Mesendoderm (in vitro differentiated cells): ENCODE data around the gene OR1I1.

Experiments
- DNase-seq: peaks from one replicate; pipeline ENCODE4 v3.0.0; 2013
- H2AK5ac ChIP-seq: 2 replicates; pipeline ENCODE4 v1.6.1; 2013; ENCODE audit warnings: low read length, inconsistent platforms
- H2BK120ac ChIP-seq: 2 replicates; pipeline ENCODE4 v1.6.1; 2013; ENCODE audit warnings: low read depth, mild to moderate bottlenecking, low read length, moderate library complexity, mixed read lengths
- H2BK15ac ChIP-seq: replicated peaks from 2 replicates; pipeline ENCODE4 v1.6.1; 2013; ENCODE audit warnings: low read depth, mild to moderate bottlenecking, moderate library complexity
- H2BK5ac ChIP-seq: 2 replicates; pipeline ENCODE4 v1.6.1; 2013; ENCODE audit warnings: low read length, inconsistent platforms
- H3K18ac ChIP-seq: 2 replicates; pipeline ENCODE4 v1.6.1; 2013; ENCODE audit warnings: mild to moderate bottlenecking, low read length, mixed read lengths
- H3K23ac ChIP-seq: one replicate; pipeline ENCODE4 v1.6.1; 2013; ENCODE audit warnings: low read length
- H3K27ac ChIP-seq: 2 replicates; pipeline ENCODE4 v1.5.1; 2013; ENCODE audit warnings: low read depth, mild to moderate bottlenecking, inconsistent platforms, low read length, moderate library complexity
- H3K27me3 ChIP-seq: 2 replicates; pipeline ENCODE4 v1.6.1; 2013; ENCODE audit warnings: low read length, control low read depth, mild to moderate bottlenecking, inconsistent platforms; ENCODE audit not compliant: insufficient read depth, poor library complexity
- H3K36me3 ChIP-seq: 2 replicates; pipeline ENCODE4 v1.6.1; 2013; ENCODE audit warnings: low read length, inconsistent platforms; ENCODE audit not compliant: control insufficient read depth, insufficient read depth
- H3K4ac ChIP-seq: one replicate; pipeline ENCODE4 v1.6.1; 2013; ENCODE audit warnings: low read depth, mild to moderate bottlenecking, low read length, moderate library complexity
- H3K4me1 ChIP-seq: 2 replicates; pipeline ENCODE4 v1.6.1; 2013; ENCODE audit warnings: low read depth, low read length, inconsistent platforms; ENCODE audit not compliant: control insufficient read depth
- H3K4me2 ChIP-seq: 2 replicates; pipeline ENCODE4 v1.6.1; 2013; ENCODE audit warnings: low read length
- H3K4me3 ChIP-seq: 2 replicates; pipeline ENCODE4 v1.5.1; 2013; ENCODE audit warnings: mild to moderate bottlenecking, low read length
- H3K56ac ChIP-seq: one replicate; pipeline ENCODE4 v1.6.1; 2013; ENCODE audit warnings: low read length
- H3K79me1 ChIP-seq: 2 replicates; pipeline ENCODE4 v1.6.1; 2013; ENCODE audit warnings: low read length, inconsistent platforms
- H3K79me2 ChIP-seq: 2 replicates; pipeline ENCODE4 v1.6.1; 2013; ENCODE audit warnings: mild to moderate bottlenecking, low read length; ENCODE audit not compliant: control insufficient read depth, insufficient read depth
- H3K9ac ChIP-seq: 2 replicates; pipeline ENCODE4 v1.6.1; 2013; ENCODE audit warnings: low read length, inconsistent platforms
- H4K5ac ChIP-seq: one replicate; pipeline ENCODE4 v1.6.1; 2013; ENCODE audit warnings: low read length
- H4K8ac ChIP-seq: one replicate; pipeline ENCODE4 v1.6.1; 2013; ENCODE audit warnings: low read depth, mild to moderate bottlenecking, control low read depth, low read length, moderate library complexity
- WGBS: extraction: QIAGEN DNeasy Blood & Tissue Kit; methylation state at CpG from one replicate; pipeline ENCODE4 v1.1.7; 2013; ENCODE audit warnings: low lambda C conversion rate, missing lambda C conversion rate; ENCODE audit not compliant: insufficient coverage; ENCODE audit errors: extremely low coverage; 5-methylcytosine and 5-hydroxymethylcytosine counted together

OR1I1 gene

GRCh38 chr19:15045506-15045905 lies 36.5 kb upstream of the OR1I1 start:
- Histone ChIP-seq H3K4me3 (no peak overlapping the region), H4K5ac (no peak overlapping the region), H2AK5ac (no peak overlapping the region), H2BK5ac (no peak overlapping the region), H3K4me1 (no peaks in the 10 kb centered on the region), H3K27me3 (no peaks in the 10 kb centered on the region), H3K56ac (no peak overlapping the region), H3K79me2 (no peaks in the 10 kb centered on the region), H2BK15ac (no peak overlapping the region), H3K79me1 (no peaks in the 10 kb centered on the region), H3K4ac (no peak overlapping the region), H2BK120ac (no peak overlapping the region), H3K27ac (no peak overlapping the region), H3K9ac (no peak overlapping the region), H3K23ac (no peak overlapping the region), H3K18ac (no peak overlapping the region), H4K8ac (no peak overlapping the region), H3K4me2 (no peak overlapping the region), H3K36me3 (no peaks in the 10 kb centered on the region)
- no peak for DNase-seq
- WGBS, result no CpG with 5 or more reads among the region's 3 CpGs

- no peaks in the 10 kb centered on the region for H3K4me1 ChIP-seq
Observed at GRCh38 chr19:15047680-15048079, 34.3 kb upstream of the OR1I1 start.

GRCh38 chr19:15048128-15048527 lies 33.9 kb upstream of the OR1I1 start:
- no peak overlapping the region for H2BK15ac ChIP-seq
- H3K56ac ChIP-seq, result no peak overlapping the region
- H3K79me1 ChIP-seq, result no peaks in the 10 kb centered on the region
- no peaks in the 10 kb centered on the region for H3K36me3 ChIP-seq
- H3K23ac ChIP-seq, result no peak overlapping the region
- no peak overlapping the region for H2AK5ac ChIP-seq
- H3K79me2 ChIP-seq, result no peaks in the 10 kb centered on the region
- H3K27ac ChIP-seq, result no peak overlapping the region
- H2BK120ac ChIP-seq, result no peak overlapping the region
- no peaks in the 10 kb centered on the region for H3K4me1 ChIP-seq
- no peak overlapping the region for H4K5ac ChIP-seq
- H3K4me3 ChIP-seq, result no peak overlapping the region
- H3K18ac ChIP-seq, result no peak overlapping the region
- no peak overlapping the region for H3K4ac ChIP-seq
- no peak overlapping the region for H3K4me2 ChIP-seq
- no peak overlapping the region for H2BK5ac ChIP-seq
- no peaks in the 10 kb centered on the region for H3K27me3 ChIP-seq
- no peak overlapping the region for H4K8ac ChIP-seq
- H3K9ac ChIP-seq, result no peak overlapping the region
- no peak for DNase-seq
- no CpG with 5 or more reads among the region's 5 CpGs for WGBS

More at GRCh38 chr19:15047680-15048079, 34.3 kb upstream of the OR1I1 start:
- Histone ChIP-seq H4K5ac (no peak overlapping the region), H3K79me2 (no peaks in the 10 kb centered on the region), H3K27ac (no peak overlapping the region), H2AK5ac (no peak overlapping the region), H3K4me2 (no peak overlapping the region), H3K4me3 (no peak overlapping the region), H3K9ac (no peak overlapping the region), H3K23ac (no peak overlapping the region), H3K79me1 (no peaks in the 10 kb centered on the region), H2BK120ac (no peak overlapping the region), H3K36me3 (no peaks in the 10 kb centered on the region), H3K27me3 (no peaks in the 10 kb centered on the region), H3K4ac (no peak overlapping the region), H3K18ac (no peak overlapping the region), H4K8ac (no peak overlapping the region), H2BK15ac (no peak overlapping the region), H2BK5ac (no peak overlapping the region), H3K56ac (no peak overlapping the region)
- WGBS, result no CpG with 5 or more reads among the region's 11 CpGs
- no peak for DNase-seq

DNA sequence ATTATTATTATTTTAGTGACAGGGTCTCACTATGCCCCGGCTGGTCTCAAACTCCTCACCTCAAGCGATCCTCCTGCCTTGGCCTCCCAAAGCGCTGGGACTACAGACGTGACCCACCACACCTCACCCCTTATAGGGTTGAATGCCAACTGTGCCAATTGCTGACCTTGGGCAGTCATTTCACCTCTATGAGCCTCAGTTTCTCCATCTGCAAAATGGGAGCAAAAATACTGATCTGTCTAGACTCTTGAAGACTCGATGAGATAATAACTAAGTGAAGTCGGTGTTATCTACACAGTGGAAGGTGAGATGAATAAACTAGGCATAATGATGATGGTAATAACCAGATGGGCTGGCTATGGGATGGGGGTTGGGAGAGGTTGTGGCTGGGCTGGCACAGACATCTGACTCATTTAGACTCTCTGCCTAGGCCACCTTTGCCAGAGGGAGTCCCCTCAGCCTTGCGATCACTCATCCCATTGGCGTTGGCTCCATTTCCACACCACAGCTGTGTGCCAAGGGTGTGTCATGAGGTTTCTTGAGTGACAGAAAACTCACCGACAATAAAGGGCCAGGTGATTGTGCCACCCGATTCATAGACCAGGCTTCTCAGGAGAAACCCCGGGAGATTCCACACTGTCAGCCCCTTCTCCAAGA lies 33.0 kb upstream of the OR1I1 start, which contains the start of gene CASP14:
Gene CASP14, plus strand, starts transcription at position 596 of the 657 bp plus-strand sequence. CDS start 2,772 bp downstream, outside the sequence.
- H3K56ac ChIP-seq, result no peak within 1 kb of the TSS
- no peak within 1 kb of the TSS for H3K4me3 ChIP-seq
- no peak within 1 kb of the TSS for H3K27ac ChIP-seq
- H3K36me3 ChIP-seq, result no peaks in the 10 kb centered on the region
- no peaks in the 10 kb centered on the region for H3K79me2 ChIP-seq
- H3K9ac ChIP-seq, result no peak within 1 kb of the TSS
- no peak within 1 kb of the TSS for H3K4me2 ChIP-seq
- no peak within 1 kb of the TSS for H2AK5ac ChIP-seq
- no peak within 1 kb of the TSS for H3K23ac ChIP-seq
- no peak within 1 kb of the TSS for H4K8ac ChIP-seq
- H3K4me1 ChIP-seq, result no peaks in the 10 kb centered on the region
- no peak within 1 kb of the TSS for H3K4ac ChIP-seq
- H3K18ac ChIP-seq, result no peak within 1 kb of the TSS
- no peak within 1 kb of the TSS for H2BK120ac ChIP-seq
- H3K27me3 ChIP-seq, result no peaks in the 10 kb centered on the region
- no peaks in the 10 kb centered on the region for H3K79me1 ChIP-seq
- no peak within 1 kb of the TSS for H2BK5ac ChIP-seq
- WGBS, result no CpG with 5 or more reads among the region's 11 CpGs
- H4K5ac ChIP-seq, result no peak within 1 kb of the TSS
- no peak for DNase-seq
- no peak within 1 kb of the TSS for H2BK15ac ChIP-seq

DNA sequence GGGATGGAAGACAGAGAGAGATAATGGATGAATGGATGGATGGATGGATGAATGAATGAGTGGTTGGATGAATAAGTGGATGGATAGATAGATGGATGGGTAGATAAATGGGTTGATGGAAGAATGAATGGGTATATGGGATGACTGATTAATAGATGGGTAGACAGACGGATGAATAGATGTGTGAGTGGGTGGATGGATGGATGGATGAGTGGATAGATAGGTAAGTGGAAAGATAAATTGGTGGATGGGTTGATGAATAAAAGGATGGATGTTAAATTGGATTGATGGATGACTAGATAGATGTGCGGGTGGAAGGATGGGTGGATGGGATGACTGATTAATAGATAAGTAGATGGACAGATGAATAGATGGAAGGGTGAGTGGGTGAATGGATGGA lies 31.4 kb upstream of the OR1I1 start:
- no peak overlapping the region for H2BK120ac ChIP-seq
- no peak overlapping the region for H3K9ac ChIP-seq
- H3K23ac ChIP-seq, result no peak overlapping the region
- no peak overlapping the region for H3K4ac ChIP-seq
- no peaks in the 10 kb centered on the region for H3K79me1 ChIP-seq
- no peak for DNase-seq
- no peak overlapping the region for H3K27ac ChIP-seq
- H2BK5ac ChIP-seq, result no peak overlapping the region
- H3K4me2 ChIP-seq, result no peak overlapping the region
- H3K79me2 ChIP-seq, result no peaks in the 10 kb centered on the region
- no peak overlapping the region for H4K8ac ChIP-seq
- no peak overlapping the region for H3K4me3 ChIP-seq
- H3K36me3 ChIP-seq, result no peaks in the 10 kb centered on the region
- no peaks in the 10 kb centered on the region for H3K27me3 ChIP-seq
- H3K18ac ChIP-seq, result no peak overlapping the region
- WGBS, result 100% methylated on average over 2 of the region's 2 CpGs
- H4K5ac ChIP-seq, result no peak overlapping the region
- no peak overlapping the region for H2AK5ac ChIP-seq
- no peak overlapping the region for H3K56ac ChIP-seq
- no peaks in the 10 kb centered on the region for H3K4me1 ChIP-seq
- H2BK15ac ChIP-seq, result no peak overlapping the region

DNA sequence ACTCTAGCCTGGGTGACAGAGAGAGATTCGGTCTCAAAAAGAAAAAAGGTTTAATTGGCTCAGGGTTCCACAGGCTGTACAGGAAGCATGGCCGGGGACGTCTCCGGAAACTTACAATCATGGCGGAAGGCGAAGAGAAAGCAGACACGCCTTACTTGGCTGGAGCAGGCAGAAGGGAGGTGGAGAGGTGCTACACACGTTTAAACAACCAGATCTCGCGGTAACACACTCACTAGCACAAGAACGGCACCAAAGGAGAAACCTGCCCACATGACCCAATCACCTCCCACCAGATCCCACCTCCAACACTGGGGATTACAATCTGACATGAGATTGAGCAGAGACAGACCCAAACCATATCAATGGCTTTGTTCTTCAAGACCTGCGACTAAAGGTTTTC lies 20.0 kb upstream of the OR1I1 start:
- H3K79me2 ChIP-seq, result no peaks in the 10 kb centered on the region
- H2BK120ac ChIP-seq, result no peak overlapping the region
- H3K27ac ChIP-seq, result no peak overlapping the region
- H3K4ac ChIP-seq, result no peak overlapping the region
- H3K4me2 ChIP-seq, result no peak overlapping the region
- H3K36me3 ChIP-seq, result no peaks in the 10 kb centered on the region
- H3K79me1 ChIP-seq, result no peaks in the 10 kb centered on the region
- no peaks in the 10 kb centered on the region for H3K4me1 ChIP-seq
- H2BK5ac ChIP-seq, result no peak overlapping the region
- no peaks in the 10 kb centered on the region for H3K27me3 ChIP-seq
- no peak overlapping the region for H4K5ac ChIP-seq
- H3K18ac ChIP-seq, result no peak overlapping the region
- DNase-seq, result no peak
- H4K8ac ChIP-seq, result no peak overlapping the region
- no CpG with 5 or more reads among the region's 12 CpGs for WGBS
- no peak overlapping the region for H3K9ac ChIP-seq
- H3K4me3 ChIP-seq, result no peak overlapping the region
- H3K56ac ChIP-seq, result no peak overlapping the region
- H2AK5ac ChIP-seq, result no peak overlapping the region
- H2BK15ac ChIP-seq, result no peak overlapping the region
- no peak overlapping the region for H3K23ac ChIP-seq
